ENCODE results near the gene PGLYRP4.

PGLYRP4 gene

GRCh38 chr1:153348511-153349362 lies at the start of gene PGLYRP4:
Gene PGLYRP4, minus strand, starts transcription at chr1:153348841. Its CDS starts 909 bp downstream, at chr1:153347932.
- no peak for ATAC-seq (ENCODE audit: low read depth)
- Mint-ChIP-seq H3K4me1 (peaks cover 25% of the 10 kb centered on the region), H3K36me3 (no peaks in the 10 kb centered on the region), H3K27ac (no peak within 1 kb of the TSS), H3K27me3 (peaks cover 30% of the 10 kb centered on the region), H3K4me3 (no peak within 1 kb of the TSS), H3K9me3 (no peaks in the 10 kb centered on the region)
- DNase-seq (ENCODE audit: low spot score in 2 of 2), result peak in 1 of 2 donors; percentile 7

DNA sequence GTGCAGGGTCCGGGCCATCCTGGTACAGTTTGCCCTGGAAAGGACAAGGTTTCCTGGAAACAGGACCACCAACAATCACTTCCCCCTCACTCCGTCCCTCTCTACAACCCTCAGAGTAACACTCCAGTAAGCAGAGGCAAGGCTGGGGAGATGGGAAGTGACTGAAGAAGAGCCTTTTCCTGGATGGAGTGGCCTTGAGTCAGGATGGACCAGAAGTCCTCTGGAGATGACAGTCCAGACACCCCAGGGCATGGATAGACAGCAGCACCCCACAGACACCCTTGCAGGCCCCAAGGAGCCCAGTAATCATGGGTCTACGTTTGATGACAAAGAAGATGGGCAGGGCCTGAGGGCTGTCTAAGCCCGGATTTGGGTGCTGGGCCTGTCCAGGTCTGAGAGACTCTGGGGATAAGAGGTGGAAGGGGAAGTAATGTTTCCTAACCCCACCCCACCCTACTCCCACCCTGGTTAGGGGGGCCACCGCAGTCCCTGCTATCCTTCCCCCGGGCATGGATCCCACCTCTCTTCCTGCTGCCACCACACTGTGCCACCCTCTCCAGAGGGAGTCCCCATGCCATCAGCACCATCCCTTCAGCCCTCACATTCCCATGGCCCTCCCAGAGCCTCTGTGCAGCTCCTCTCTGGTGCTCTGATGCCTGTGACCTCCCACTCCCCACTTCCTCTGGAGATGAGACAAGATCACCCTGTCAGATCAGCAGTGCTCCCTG lies 49.4 kb upstream of the PGLYRP4 start:
- no peaks in the 10 kb centered on the region for H3K4me1 Mint-ChIP-seq
- ATAC-seq (ENCODE audit: low read depth) (no peak), DNase-seq (ENCODE audit: low spot score in 2 of 2) (no peak)
- H3K4me3 Mint-ChIP-seq, result no peak overlapping the region
- no peaks in the 10 kb centered on the region for H3K9me3 Mint-ChIP-seq
- H3K36me3 Mint-ChIP-seq, result no peaks in the 10 kb centered on the region
- H3K27me3 Mint-ChIP-seq, result peaks cover 27% of the 10 kb centered on the region
- H3K27ac Mint-ChIP-seq, result no peak overlapping the region

DNA sequence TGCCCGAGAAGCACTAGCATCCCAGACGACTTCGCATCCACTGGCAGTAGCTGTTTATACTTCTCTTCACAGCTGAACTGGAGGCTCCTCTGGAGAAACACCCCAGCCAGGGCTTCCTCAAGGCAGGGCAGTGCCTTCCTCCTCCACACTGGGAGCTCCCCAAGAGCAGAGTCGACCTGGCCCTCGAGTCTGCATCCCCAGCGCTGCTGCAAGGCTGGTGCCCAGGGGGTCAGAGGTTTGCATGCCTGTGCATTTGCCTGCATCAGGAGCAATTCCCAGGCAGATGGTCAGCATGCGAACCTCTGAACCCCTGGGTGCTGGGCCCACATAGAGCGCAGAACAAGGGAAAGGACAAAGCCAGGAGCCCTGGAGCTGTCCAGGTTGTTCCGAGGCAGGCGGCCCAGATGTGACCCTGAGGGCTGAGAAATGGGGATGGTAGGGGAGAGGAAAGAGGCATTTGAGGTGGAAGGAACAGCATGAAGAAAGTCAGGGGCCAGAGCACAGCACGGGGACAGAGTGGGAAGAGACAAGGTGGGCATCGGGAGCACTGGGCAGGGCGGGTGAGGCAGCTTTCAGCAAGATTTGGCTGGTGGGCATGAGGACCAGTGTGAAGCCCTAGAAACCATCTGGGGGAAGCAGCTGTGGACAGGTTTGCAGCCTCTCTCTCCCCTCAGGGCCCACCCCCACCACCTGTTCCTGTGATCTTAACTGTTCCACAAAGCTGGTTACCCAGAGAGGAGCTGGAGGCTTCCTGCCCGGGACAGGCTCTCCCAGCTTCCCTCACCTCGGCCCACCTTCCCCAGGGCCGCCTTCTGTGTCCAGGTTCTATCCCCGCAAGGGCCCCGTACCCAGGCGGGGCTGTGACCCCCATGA lies 48.6 kb upstream of the PGLYRP4 start:
- DNase-seq (ENCODE audit: low spot score in 2 of 2) (no peak), ATAC-seq (ENCODE audit: low read depth) (no peak)
- H3K27ac Mint-ChIP-seq, result no peak overlapping the region
- no peaks in the 10 kb centered on the region for H3K9me3 Mint-ChIP-seq
- no peaks in the 10 kb centered on the region for H3K36me3 Mint-ChIP-seq
- H3K4me1 Mint-ChIP-seq, result no peaks in the 10 kb centered on the region
- no peak overlapping the region for H3K4me3 Mint-ChIP-seq
- peaks cover 28% of the 10 kb centered on the region for H3K27me3 Mint-ChIP-seq

DNA sequence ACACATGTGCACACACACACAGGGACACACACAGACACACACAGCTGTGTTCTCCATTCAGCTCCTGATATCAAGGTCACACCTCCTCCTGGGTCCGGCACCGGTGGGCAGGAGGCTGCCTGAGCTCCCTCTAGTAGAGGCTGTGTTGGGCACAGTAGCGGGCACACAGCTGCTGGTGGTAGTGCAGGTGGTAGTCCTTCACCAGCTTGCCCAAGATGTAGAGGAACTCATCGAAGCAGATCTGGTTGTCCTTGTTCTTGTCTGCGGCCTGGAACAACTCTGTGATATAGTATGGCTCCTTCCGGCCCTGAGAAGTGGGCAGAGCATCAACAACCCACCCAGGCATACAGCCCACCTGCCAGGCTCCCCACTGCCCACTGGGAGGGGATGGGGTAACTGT lies 47.8 kb upstream of the PGLYRP4 start:
- DNase-seq (ENCODE audit: low spot score in 2 of 2), result no peak
- H3K27ac Mint-ChIP-seq, result no peak overlapping the region
- no peaks in the 10 kb centered on the region for H3K9me3 Mint-ChIP-seq
- H3K36me3 Mint-ChIP-seq, result no peaks in the 10 kb centered on the region
- peaks cover 28% of the 10 kb centered on the region for H3K27me3 Mint-ChIP-seq
- no peak for ATAC-seq (ENCODE audit: low read depth)
- H3K4me3 Mint-ChIP-seq, result no peak overlapping the region
- H3K4me1 Mint-ChIP-seq, result no peaks in the 10 kb centered on the region

DNA sequence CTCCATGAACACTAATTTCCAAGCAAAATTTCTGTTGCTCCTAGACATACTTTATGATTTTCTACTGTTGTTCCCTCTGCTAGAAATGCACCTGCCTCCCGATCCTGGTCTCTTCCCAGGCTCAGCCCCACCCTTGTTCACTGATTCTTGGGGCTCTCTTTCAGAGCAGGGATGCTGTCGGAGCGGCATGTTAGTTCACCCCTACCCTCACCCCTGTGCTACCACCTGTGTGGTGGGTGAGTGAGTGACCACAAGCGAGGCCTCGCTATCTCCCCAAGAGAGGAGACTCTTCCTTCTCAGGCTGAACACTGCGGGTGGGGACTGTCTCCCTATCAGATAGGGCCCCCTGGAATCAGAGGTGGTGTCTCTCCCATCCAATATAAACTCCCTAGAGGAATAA lies 47.1 kb upstream of the PGLYRP4 start:
- Mint-ChIP-seq H3K4me3 (no peak overlapping the region), H3K36me3 (no peaks in the 10 kb centered on the region), H3K27ac (no peak overlapping the region), H3K27me3 (peaks cover 28% of the 10 kb centered on the region), H3K4me1 (no peaks in the 10 kb centered on the region), H3K9me3 (no peaks in the 10 kb centered on the region)
- no peak for DNase-seq (ENCODE audit: low spot score in 2 of 2)
- ATAC-seq (ENCODE audit: low read depth), result no peak

GRCh38 chr1:153395136-153395685 lies 46.6 kb upstream of the PGLYRP4 start:
- H3K4me3 Mint-ChIP-seq, result no peak overlapping the region
- H3K27ac Mint-ChIP-seq, result no peak overlapping the region
- no peak for DNase-seq (ENCODE audit: low spot score in 2 of 2)
- no peak for ATAC-seq (ENCODE audit: low read depth)
- H3K4me1 Mint-ChIP-seq, result no peaks in the 10 kb centered on the region
- H3K27me3 Mint-ChIP-seq, result peaks cover 28% of the 10 kb centered on the region
- no peaks in the 10 kb centered on the region for H3K9me3 Mint-ChIP-seq
- H3K36me3 Mint-ChIP-seq, result no peaks in the 10 kb centered on the region

DNA sequence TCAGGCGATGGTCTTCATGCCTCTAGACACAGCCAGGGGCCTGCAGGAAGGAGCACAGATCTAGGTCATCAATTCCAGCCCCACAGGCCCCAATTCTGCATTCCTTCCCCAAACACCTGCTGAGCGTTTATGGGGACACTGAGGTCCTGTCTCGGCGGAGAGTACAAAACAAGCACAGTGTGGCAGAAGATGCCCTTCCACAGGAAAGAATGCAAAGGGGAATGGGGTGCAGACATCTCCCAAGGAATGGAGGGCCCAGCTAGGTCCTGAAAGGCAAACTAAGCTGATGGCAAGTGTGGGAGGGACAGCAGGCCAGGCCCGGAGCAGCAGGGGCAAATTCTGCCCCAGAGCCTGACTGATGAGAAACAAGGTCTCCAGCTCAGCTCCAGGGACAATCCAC lies 45.8 kb upstream of the PGLYRP4 start:
- Mint-ChIP-seq H3K4me1 (no peaks in the 10 kb centered on the region), H3K36me3 (no peaks in the 10 kb centered on the region), H3K27ac (no peak overlapping the region), H3K9me3 (no peaks in the 10 kb centered on the region), H3K27me3 (peaks cover 32% of the 10 kb centered on the region), H3K4me3 (no peak overlapping the region)
- ATAC-seq (ENCODE audit: low read depth), result no peak
- DNase-seq (ENCODE audit: low spot score in 2 of 2), result no peak

- H3K9me3 Mint-ChIP-seq, result no peaks in the 10 kb centered on the region
- H3K27me3 Mint-ChIP-seq, result peaks cover 30% of the 10 kb centered on the region
- H3K36me3 Mint-ChIP-seq, result no peaks in the 10 kb centered on the region
- H3K4me3 Mint-ChIP-seq, result no peak overlapping the region
- DNase-seq (ENCODE audit: low spot score in 2 of 2) (no peak), ATAC-seq (ENCODE audit: low read depth) (no peak)
- no peaks in the 10 kb centered on the region for H3K4me1 Mint-ChIP-seq
- H3K27ac Mint-ChIP-seq, result no peak overlapping the region
Measured at GRCh38 chr1:153393926-153394325, 45.3 kb upstream of the PGLYRP4 start.

DNA sequence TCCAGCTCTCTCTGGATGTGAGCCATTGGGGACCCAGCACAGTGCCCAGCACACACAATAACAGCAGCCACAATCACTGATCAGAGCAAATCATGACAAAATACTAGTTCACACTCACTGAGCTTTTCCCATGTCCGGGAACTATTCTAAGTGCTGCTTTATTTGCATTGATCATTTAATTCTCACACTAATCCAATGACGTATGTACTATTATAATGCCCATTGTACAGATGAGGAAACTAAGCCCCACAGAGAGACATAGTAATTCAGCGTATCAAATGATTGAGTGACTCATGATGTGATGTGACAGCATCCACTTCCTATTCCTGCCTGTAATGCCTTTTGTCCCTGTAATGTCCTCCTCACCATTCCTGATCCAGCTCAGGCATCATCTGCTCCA lies 44.2 kb upstream of the PGLYRP4 start:
- H3K4me3 Mint-ChIP-seq, result no peak overlapping the region
- DNase-seq (ENCODE audit: low spot score in 2 of 2) (no peak), ATAC-seq (ENCODE audit: low read depth) (no peak)
- no peak overlapping the region for H3K27ac Mint-ChIP-seq
- no peaks in the 10 kb centered on the region for H3K9me3 Mint-ChIP-seq
- no peaks in the 10 kb centered on the region for H3K4me1 Mint-ChIP-seq
- peaks cover 23% of the 10 kb centered on the region for H3K27me3 Mint-ChIP-seq
- no peaks in the 10 kb centered on the region for H3K36me3 Mint-ChIP-seq

- no peaks in the 10 kb centered on the region for H3K4me1 Mint-ChIP-seq
- ATAC-seq (ENCODE audit: low read depth) (no peak), DNase-seq (ENCODE audit: low spot score in 2 of 2) (no peak)
- H3K27me3 Mint-ChIP-seq, result peaks cover 22% of the 10 kb centered on the region
- H3K9me3 Mint-ChIP-seq, result no peaks in the 10 kb centered on the region
- H3K4me3 Mint-ChIP-seq, result no peak overlapping the region
- H3K27ac Mint-ChIP-seq, result no peak overlapping the region
- H3K36me3 Mint-ChIP-seq, result no peaks in the 10 kb centered on the region
Measured at GRCh38 chr1:153392258-153392657, 43.6 kb upstream of the PGLYRP4 start.

GRCh38 chr1:153390938-153391710 lies 42.5 kb upstream of the PGLYRP4 start, which contains the start of gene S100A8:
Gene S100A8, minus strand, starts transcription at chr1:153391073. Its CDS starts 538 bp downstream, at chr1:153390535.
- Mint-ChIP-seq H3K4me3 (no peak within 1 kb of the TSS), H3K27me3 (peaks cover 16% of the 10 kb centered on the region), H3K27ac (no peak within 1 kb of the TSS), H3K36me3 (no peaks in the 10 kb centered on the region), H3K4me1 (no peaks in the 10 kb centered on the region), H3K9me3 (no peaks in the 10 kb centered on the region)
- ATAC-seq (ENCODE audit: low read depth), result no peak
- no peak for DNase-seq (ENCODE audit: low spot score in 2 of 2)

- Mint-ChIP-seq H3K4me3 (no peak overlapping the region), H3K27ac (no peak overlapping the region), H3K9me3 (no peaks in the 10 kb centered on the region), H3K36me3 (no peaks in the 10 kb centered on the region), H3K27me3 (peaks cover 11% of the 10 kb centered on the region), H3K4me1 (no peaks in the 10 kb centered on the region)
- DNase-seq (ENCODE audit: low spot score in 2 of 2), result no peak
- no peak for ATAC-seq (ENCODE audit: low read depth)
Measured at GRCh38 chr1:153389973-153390879, 41.6 kb upstream of the PGLYRP4 start.
